Astrocyte of the spinal cord (primary cell): ENCODE results near the gene GRAMD4.

Experiments
- DNase-seq: peaks from one replicate; pipeline ENCODE4 v3.0.0; 2011; ENCODE audit warnings: low read depth, low spot score
- H3K4me3 ChIP-seq: 2 replicates; pipeline ENCODE4 v1.5.1; 2011; ENCODE audit warnings: low read depth, mild to moderate bottlenecking, low read length, moderate library complexity
- CTCF ChIP-seq: IDR thresholded peaks from 2 replicates; pipeline ENCODE4 v1.5.1; 2012; ENCODE audit warnings: low read depth, mild to moderate bottlenecking, low read length, inconsistent platforms
- in situ Hi-C: cut with HindIII; loops from 2 replicates; pipeline ENCODE4 v1.10.0; 2017; ENCODE audit warnings: low sequenced_read_pairs

The GRAMD4 gene

DNA sequence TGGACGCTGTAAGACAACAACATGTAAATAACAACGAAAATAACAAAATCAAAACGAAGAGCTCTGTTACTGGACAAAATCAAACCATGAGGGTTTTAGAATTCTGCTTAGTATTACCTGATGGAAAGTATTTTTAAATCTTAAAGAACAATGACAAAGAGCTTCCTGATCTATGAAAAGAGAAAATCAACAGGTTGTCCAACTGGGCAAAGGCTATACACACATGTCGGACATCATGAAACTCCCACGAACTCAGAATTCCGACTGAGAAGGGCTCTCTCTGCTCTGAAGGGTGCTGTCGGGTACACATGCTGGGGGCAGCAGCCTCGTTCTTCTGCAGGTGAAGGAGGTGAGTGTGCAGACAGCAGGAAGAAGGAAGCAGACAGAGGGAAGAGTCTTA is 92.1 kb downstream of the GRAMD4 start:
- in situ Hi-C loops: no loop called here
- DNase-seq: no peak

DNA sequence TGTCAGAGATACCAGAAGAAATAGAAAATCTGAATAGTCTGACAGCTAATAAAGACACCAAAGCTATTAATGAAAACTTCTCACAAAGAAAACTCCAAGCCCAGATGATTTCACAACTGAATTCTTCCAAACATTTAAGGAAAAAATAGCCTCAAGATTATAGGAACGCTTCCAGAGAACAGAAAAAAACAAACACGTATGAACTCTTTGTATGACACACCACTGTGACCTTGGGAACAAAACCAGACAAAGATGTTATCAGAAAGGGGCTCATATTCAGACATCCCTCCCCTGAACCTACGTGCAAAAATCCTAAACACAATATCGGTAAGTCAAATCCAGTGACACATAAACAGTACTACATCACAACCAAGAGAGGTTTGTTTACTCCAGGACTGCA is 94.4 kb downstream of the GRAMD4 start:
- in situ Hi-C loops: no loop called here

More for the DNA sequence above, 92.1 kb downstream of the GRAMD4 start:
- no peak for TF ChIP-seq CTCF
- no peak overlapping the region for H3K4me3 ChIP-seq

DNA sequence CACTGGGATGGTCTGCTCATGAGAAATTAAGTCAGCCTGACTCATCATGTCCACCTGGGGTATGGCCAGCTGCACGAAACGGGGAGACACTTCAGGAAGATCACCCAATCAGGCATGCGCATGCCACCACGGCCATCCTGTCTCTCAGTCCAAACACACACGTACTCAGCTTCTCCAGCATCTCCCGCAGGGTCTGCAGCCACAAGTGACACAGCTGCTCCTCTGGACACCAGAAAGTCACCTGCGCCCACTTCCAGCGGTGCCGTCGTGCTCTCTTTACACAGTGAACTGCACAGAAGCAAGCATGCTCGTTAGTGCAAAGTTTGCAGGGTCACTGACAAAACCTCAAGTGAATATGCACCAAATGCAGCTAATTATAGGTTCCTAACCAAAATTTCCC is 99.7 kb downstream of the GRAMD4 start:
- DNase-seq: no peak
- in situ Hi-C loops: no loop called here
- TF ChIP-seq CTCF: no peak
- H3K4me3 ChIP-seq: no peak overlapping the region

More for the DNA sequence above, 94.4 kb downstream of the GRAMD4 start:
- no peak for TF ChIP-seq CTCF
- no peak overlapping the region for H3K4me3 ChIP-seq
- no peak for DNase-seq

GRCh38 chr22:46721501-46722085 is 101.4 kb downstream of the GRAMD4 start:
- no peak for DNase-seq
- no peak overlapping the region for H3K4me3 ChIP-seq
- in situ Hi-C loops: no loop called here
- no peak for TF ChIP-seq CTCF

GRCh38 chr22:46723882-46724281 is 103.7 kb downstream of the GRAMD4 start:
- no peak for DNase-seq
- no peak for TF ChIP-seq CTCF
- in situ Hi-C loops: no loop called here
- H3K4me3 ChIP-seq: no peak overlapping the region

GRCh38 chr22:46725096-46725495 is 104.9 kb downstream of the GRAMD4 start:
- TF ChIP-seq CTCF: no peak
- in situ Hi-C loops: no loop called here
- no peak for DNase-seq
- H3K4me3 ChIP-seq: no peak overlapping the region
